Immature natural killer cell (primary cell): ENCODE measurements around the gene TEX11. TPM values are rescaled to one million over a fixed set of nuclear protein-coding genes. Genes with fewer than 3 reads are reported as not detected.
"Not testable (repeated sequence)": the region's sequence is repeated elsewhere in the genome, so short reads cannot be mapped to it uniquely, and the experiment has no call there.

Experiments
- DNase-seq, 3 donors: peaks; one replicate each; pipeline ENCODE4 v3.0.0; 2022; ENCODE audit warnings: mixed read lengths in 1 of 3
- H3K27ac Mint-ChIP-seq, 6 donors: one replicate each; pipeline ENCODE4 v1.8.0; 2020; ENCODE audit warnings: mixed read lengths in 6 of 6, mild to moderate bottlenecking in 5 of 6, inconsistent platforms in 4 of 6, moderate library complexity in 3 of 6
- H3K27me3 Mint-ChIP-seq, 3 donors: one replicate each; pipeline ENCODE4 v1.8.0; 2020 to 2021; ENCODE audit warnings: low read depth in 3 of 3, mild to moderate bottlenecking in 3 of 3, mixed read lengths in 3 of 3, moderate library complexity in 3 of 3, inconsistent platforms in 1 of 3
- H3K36me3 Mint-ChIP-seq, 3 donors: one replicate each; pipeline ENCODE4 v1.8.0; 2020; ENCODE audit warnings: mixed read lengths in 3 of 3, inconsistent platforms in 2 of 3, mild to moderate bottlenecking in 2 of 3
- H3K4me1 Mint-ChIP-seq, 2 donors: one replicate each; pipeline ENCODE4 v1.8.0; 2020; ENCODE audit warnings: inconsistent platforms in 2 of 2, mild to moderate bottlenecking in 2 of 2, mixed read lengths in 2 of 2, moderate library complexity in 1 of 2
- H3K4me3 Mint-ChIP-seq, 5 donors: one replicate each; pipeline ENCODE4 v1.8.0; 2020; ENCODE audit warnings: mild to moderate bottlenecking in 5 of 5, mixed read lengths in 5 of 5, inconsistent platforms in 3 of 5, moderate library complexity in 3 of 5
- H3K9me3 Mint-ChIP-seq, 6 donors: one replicate each; pipeline ENCODE4 v1.8.0; 2020; ENCODE audit warnings: mild to moderate bottlenecking in 6 of 6, mixed read lengths in 6 of 6, inconsistent platforms in 4 of 6, moderate library complexity in 3 of 6
- polyA plus RNA-seq, 3 donors: library from polyadenylated mRNA; unstranded; fragments of 300-500 nt; fragmentation: Illumina TruSeq; gene quantifications; one replicate each; pipeline ENCODE4 v1.2.3, GENCODE V29; 2021

The TEX11 gene
- polyA plus RNA-seq, 3 donors from 2014 or later = not detected

DNA sequence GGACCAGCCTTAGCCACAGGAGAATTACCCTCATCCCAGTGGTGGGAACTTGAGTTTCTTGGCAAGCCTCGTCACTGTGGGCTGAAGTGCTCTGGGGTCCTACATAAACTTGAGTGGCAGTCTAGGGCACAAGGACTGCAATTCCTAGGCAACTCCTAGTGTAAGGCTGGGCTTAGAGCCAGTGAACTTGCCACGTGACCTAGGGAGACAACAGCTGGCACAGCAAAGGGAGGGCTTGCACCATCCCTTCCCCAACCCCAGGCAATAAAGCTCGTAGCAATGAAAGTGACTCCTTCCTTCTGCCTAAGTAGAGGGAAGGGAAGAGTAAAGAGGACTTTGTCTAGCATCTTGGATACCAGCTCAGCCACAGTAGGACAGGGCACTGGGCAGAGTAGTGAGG lies 81.8 kb downstream of the TEX11 start:
- Mint-ChIP-seq H3K4me3 (no peak overlapping the region), H3K27ac (no peak overlapping the region)

DNA sequence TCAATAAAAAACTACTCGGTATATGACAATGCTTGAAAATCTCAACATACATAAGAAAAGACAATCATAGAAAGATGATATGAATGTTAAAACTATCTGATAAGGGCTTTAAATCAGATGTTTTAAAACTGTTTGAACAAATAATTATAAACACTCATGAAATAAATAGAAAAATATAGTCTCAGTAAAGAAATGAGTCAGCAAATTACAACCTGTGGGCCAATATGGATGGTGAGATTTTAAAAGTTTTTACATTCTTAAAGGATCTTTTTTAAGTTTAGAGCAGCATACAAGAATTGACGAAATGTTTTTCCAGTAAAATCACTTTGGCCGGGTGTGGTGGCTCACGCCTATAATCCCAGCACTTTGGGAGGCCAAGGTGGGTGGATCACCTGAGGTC lies 83.1 kb downstream of the TEX11 start:
- no peak overlapping the region for H3K27ac Mint-ChIP-seq
- no peaks in the 10 kb centered on the region for H3K36me3 Mint-ChIP-seq
- no peaks in the 10 kb centered on the region for H3K4me1 Mint-ChIP-seq
- H3K4me3 Mint-ChIP-seq = no peak overlapping the region
- no peaks in the 10 kb centered on the region for H3K9me3 Mint-ChIP-seq
- DNase-seq = no peak
- H3K27me3 Mint-ChIP-seq = peaks cover 8 to 25% (median 10%) of the 10 kb centered on the region in 3 donors

More for the DNA sequence above, 81.8 kb downstream of the TEX11 start:
- H3K36me3 Mint-ChIP-seq = no peaks in the 10 kb centered on the region
- H3K27me3 Mint-ChIP-seq = peaks cover 6 to 33% (median 6%) of the 10 kb centered on the region in 3 donors
- DNase-seq = no peak
- no peaks in the 10 kb centered on the region for H3K9me3 Mint-ChIP-seq
- no peaks in the 10 kb centered on the region for H3K4me1 Mint-ChIP-seq

DNA sequence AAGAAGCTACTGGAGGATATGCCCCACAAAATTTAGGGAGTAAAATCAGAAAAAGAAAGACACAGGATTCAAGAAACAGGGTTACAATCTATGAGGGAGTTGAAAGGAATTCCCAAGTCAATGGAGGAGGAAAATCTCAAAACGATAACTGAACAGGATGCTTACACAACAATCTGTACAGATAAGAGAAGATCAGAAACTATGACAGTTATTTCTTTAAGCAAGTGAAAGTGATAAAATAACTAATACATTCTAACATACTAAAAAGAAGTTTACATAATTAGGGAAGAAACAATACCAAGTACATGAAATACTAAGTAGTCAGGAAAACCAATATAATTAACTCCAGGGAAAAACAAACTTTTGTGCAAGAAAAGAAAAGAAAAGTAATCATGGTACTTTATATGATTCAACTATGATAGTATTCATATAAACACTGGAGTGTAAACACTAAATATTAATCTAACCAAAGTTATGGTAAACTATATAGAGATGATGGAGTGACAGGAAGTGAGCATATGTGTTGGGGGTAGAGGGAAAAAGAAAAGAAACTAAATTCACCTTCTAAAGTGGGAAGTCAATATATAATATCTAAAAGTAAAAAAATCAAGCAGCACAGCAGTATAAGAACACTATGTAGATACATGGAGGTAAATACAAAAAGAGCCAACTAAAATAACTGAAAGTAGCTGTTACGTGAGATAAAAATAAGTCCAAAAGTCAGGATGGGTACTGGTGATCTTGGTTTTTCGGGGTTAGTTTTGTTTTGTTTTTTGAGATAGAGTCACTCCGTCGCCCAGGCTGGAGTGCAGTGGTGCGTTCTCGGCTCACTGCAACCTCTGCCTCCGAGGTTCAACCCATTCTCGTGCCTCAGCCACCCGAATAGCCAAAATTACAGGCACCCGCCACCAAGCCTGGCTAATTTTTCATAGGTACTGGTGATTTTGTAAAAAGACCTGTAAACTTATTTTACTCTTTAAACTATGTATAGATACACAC lies 99.3 kb downstream of the TEX11 start:
- Mint-ChIP-seq H3K4me3 (no peak overlapping the region), H3K4me1 (no peaks in the 10 kb centered on the region), H3K27ac (no peak overlapping the region), H3K9me3 (peaks cover 0 to 3% (median 0%) of the 10 kb centered on the region in 6 donors), H3K36me3 (no peaks in the 10 kb centered on the region), H3K27me3 (peaks cover 3 to 8% (median 6%) of the 10 kb centered on the region in 3 donors)
- DNase-seq = no peak

DNA sequence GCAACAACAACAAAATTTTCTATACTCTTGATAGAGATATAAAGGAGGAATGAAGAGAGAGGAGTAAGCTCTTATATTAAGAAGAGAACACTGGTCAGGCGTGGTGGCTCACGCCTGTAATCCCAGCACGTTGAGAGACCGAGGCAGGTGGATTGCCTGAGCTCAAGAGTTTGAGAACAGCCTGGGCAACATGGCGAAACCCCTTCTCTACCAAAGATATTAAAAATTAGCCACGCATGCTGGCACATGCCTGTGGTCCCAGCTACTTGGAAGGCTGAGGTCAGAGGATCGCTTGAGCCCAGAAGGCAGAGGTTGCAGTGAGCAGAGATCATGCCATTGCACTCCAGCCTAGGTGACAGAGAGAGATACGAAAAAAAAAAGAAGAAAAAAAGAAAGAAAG lies 102.4 kb downstream of the TEX11 start:
- peaks cover 3 to 12% (median 8%) of the 10 kb centered on the region in 3 donors for H3K27me3 Mint-ChIP-seq
- H3K4me3 Mint-ChIP-seq = no peak overlapping the region
- no peaks in the 10 kb centered on the region for H3K36me3 Mint-ChIP-seq
- no peak overlapping the region for H3K27ac Mint-ChIP-seq
- peaks cover 0 to 2% (median 0%) of the 10 kb centered on the region in 6 donors for H3K9me3 Mint-ChIP-seq
- H3K4me1 Mint-ChIP-seq = no peaks in the 10 kb centered on the region
- DNase-seq = no peak

DNA sequence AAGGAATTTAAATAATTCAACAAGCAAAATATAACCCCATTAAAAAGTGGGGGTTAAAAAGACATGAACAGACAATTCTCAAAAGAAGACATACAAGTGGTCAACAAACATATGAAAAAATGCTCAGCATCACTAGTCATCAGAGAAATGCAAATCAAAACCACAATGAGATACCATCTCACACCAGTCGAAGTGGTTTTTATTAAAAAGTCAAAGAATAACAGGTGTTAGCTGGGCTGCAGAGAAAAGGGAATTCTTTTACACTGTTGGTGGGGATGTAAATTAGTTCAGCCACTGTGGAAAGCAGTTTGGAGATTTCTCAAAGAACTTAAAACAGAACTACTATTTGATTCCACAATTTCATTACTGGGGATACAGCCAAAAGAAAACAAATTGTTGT lies 111.8 kb downstream of the TEX11 start:
- H3K36me3 Mint-ChIP-seq, H3K4me1 Mint-ChIP-seq, DNase-seq, H3K9me3 Mint-ChIP-seq, H3K4me3 Mint-ChIP-seq, H3K27ac Mint-ChIP-seq: not testable (repeated sequence)
- H3K27me3 Mint-ChIP-seq = peaks cover 1 to 11% (median 8%) of the 10 kb centered on the region in 3 donors

DNA sequence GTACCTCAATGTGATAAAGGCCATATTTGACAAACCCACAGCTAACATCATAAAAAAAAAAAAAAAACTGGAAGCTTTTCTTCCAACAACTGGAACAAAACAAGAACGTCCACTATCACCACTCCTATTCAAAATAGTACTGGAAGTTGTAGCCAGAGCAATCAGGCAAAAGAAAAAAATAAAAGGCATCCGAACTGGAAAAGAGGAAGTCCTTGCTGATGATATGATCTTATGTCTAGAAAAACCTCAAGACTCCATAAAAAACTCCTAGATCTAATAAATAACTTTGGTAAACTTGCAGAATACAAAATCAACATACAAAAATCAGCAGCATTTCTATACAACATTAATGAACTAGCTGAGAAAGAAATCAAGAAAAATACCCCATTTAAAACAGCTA lies 134.3 kb downstream of the TEX11 start:
- Mint-ChIP-seq H3K9me3 (no peaks in the 10 kb centered on the region), H3K36me3 (no peaks in the 10 kb centered on the region), H3K4me3 (no peak overlapping the region), H3K4me1 (no peaks in the 10 kb centered on the region), H3K27me3 (peaks cover 0 to 18% (median 7%) of the 10 kb centered on the region in 3 donors), H3K27ac (no peak overlapping the region)
- DNase-seq = no peak

DNA sequence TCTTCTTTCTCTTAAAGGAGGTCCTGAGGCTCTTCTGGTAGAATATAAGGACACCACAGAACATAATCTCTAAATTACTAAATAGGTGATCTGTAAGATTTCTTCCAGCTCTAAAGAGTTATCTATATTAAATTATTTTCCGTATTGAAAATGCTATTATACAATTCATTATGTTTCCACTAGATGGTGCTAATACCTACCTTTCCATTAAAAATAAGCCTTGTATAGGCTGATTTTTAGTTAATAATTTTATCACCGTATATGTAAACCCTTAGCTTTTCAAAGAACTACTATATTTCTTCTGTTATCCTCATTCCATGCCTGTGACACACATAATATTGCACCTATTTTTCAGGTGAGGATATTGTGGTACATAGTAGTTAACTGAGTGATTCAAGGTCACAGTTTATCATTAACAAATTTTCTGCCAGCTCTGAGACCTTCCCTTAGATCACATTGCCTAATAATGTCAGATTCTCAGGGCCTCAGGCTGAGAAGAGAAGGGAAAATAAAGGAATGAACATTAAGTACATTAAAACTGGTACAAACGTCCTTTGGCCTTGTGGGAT lies 138.8 kb downstream of the TEX11 start:
- H3K27ac Mint-ChIP-seq = no peak overlapping the region
- H3K4me3 Mint-ChIP-seq = no peak overlapping the region
- no peaks in the 10 kb centered on the region for H3K9me3 Mint-ChIP-seq
- peaks cover 0 to 14% (median 7%) of the 10 kb centered on the region in 3 donors for H3K27me3 Mint-ChIP-seq
- peak in 2 of 3 donors; percentile 5 to 12 for DNase-seq
- H3K4me1 Mint-ChIP-seq = no peaks in the 10 kb centered on the region
- H3K36me3 Mint-ChIP-seq = no peaks in the 10 kb centered on the region

DNA sequence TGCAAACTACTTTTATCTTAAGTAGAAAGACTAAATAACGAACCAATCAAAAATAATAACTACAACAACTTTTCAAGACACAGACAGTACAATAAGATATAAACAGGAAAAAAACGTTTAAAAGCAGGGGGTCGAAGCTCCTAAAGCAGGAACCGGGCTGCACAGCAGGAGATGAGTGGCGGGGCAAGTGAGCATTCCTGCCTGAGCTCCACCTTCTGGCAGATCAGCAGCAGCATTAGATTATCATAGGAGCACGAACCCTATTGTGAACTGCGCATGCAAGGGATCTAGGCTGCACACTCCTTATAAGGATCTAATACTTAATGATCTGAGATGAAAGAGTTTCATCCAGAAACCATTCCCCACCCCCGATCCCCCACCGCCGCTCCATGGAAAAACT lies 146.2 kb downstream of the TEX11 start:
- H3K27ac Mint-ChIP-seq = no peak overlapping the region
- H3K4me1 Mint-ChIP-seq = no peaks in the 10 kb centered on the region
- DNase-seq = no peak
- H3K36me3 Mint-ChIP-seq = no peaks in the 10 kb centered on the region
- no peaks in the 10 kb centered on the region for H3K9me3 Mint-ChIP-seq
- no peak overlapping the region for H3K4me3 Mint-ChIP-seq
- H3K27me3 Mint-ChIP-seq = peaks cover 6 to 24% (median 10%) of the 10 kb centered on the region in 3 donors

DNA sequence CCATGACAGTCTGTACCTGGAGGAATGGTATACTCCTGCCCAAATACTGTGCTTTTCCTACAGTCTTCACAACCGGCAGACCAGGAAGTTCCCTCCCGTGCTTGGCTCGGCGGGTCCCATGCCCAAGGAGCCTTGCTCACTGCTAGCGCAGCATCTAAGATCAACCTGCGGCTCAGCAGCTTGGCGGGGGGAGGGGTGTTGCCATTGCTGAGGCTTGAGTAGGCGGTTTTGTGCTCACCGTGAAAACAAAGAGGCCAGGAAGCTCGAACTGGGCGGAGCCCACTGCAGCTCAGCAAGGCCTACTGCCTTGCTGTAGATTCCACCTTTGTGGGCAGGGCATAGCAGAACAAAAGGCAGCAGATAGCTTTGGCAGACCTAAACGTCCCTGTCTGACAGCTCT lies 152.7 kb downstream of the TEX11 start:
- H3K9me3 Mint-ChIP-seq = no peaks in the 10 kb centered on the region
- H3K4me1 Mint-ChIP-seq = no peaks in the 10 kb centered on the region
- H3K27ac Mint-ChIP-seq = no peak overlapping the region
- no peak overlapping the region for H3K4me3 Mint-ChIP-seq
- peak in 1 of 3 donors; percentile 4 for DNase-seq
- peaks cover 7 to 34% (median 12%) of the 10 kb centered on the region in 3 donors for H3K27me3 Mint-ChIP-seq
- H3K36me3 Mint-ChIP-seq = no peaks in the 10 kb centered on the region

DNA sequence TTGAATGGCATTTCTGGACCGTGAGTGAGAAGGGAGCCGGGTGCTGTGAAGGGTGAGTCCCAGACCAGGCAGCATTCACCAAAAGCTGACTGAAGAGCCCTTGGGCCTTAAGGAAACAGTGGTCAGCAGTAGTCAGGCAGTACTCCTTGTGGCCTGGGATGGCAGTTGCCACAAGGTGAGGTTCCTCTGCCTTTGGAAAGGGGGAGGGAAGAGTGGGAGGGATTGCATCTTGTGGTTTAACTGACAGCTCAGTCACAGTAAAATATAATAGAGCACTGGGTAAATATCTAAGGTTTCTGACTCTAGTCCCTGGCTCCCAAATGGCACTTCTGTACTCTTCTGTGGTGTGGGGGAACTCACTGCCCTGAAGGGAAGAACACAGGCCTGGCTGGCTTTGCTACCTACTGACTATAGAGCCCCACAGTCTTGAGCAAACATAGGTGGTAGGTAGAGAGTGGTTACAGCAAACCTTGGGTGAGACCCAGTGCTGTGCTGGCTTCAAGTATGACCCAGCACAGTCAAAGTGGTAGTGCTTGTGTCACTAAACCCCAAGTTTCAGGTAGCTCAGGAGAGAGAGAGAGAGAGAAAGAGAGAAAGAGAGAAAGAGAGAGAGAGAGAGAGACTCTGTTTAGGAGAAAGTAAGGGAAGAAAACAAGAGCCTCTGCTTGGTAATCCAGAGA lies 154.2 kb downstream of the TEX11 start:
- Mint-ChIP-seq H3K36me3 (no peaks in the 10 kb centered on the region), H3K4me3 (no peak overlapping the region), H3K4me1 (no peaks in the 10 kb centered on the region), H3K27ac (no peak overlapping the region), H3K9me3 (no peaks in the 10 kb centered on the region), H3K27me3 (peaks cover 5 to 23% (median 10%) of the 10 kb centered on the region in 3 donors)
- no peak for DNase-seq

DNA sequence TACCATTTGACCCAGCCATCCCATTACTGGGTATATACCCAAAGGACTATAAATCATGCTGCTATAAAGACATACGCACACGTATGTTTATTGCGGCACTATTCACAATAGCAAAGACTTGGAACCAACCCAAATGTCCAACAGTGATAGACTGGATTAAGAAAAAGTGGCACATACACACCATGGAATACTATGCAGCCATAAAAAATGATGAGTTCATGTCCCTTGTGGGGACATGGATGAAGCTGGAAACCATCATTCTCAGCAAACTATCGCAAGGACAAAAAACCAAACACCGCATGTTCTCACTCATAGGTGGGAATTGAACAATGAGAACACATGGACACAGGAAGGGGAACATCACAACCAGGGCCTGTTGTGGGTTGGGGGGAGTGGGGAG lies 174.7 kb downstream of the TEX11 start:
- H3K4me3 Mint-ChIP-seq, H3K36me3 Mint-ChIP-seq, H3K27ac Mint-ChIP-seq, DNase-seq, H3K9me3 Mint-ChIP-seq, H3K4me1 Mint-ChIP-seq: not testable (repeated sequence)
- peaks cover 2 to 25% (median 3%) of the 10 kb centered on the region in 3 donors for H3K27me3 Mint-ChIP-seq

DNA sequence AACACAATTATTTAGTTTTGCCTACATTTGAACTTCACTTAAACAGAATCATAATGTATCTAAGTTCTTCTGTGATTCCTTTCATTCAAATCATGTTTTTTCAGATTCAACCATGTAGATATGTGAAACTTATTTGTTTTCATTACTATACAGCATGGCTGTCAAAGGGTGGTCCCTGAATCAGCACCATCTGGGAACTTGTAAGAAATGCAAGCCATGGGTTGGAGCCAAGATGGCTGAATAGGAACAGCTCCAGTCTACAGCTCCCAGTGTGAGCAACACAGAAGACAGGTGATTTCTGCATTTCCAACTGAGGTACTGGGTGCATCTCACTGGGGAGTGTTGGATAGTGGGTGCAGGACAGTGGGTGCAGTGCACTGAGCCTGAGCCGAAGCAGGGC lies 180.6 kb downstream of the TEX11 start:
- not testable (repeated sequence) for H3K27ac Mint-ChIP-seq, H3K36me3 Mint-ChIP-seq, H3K9me3 Mint-ChIP-seq, DNase-seq, H3K4me1 Mint-ChIP-seq, H3K4me3 Mint-ChIP-seq
- peaks cover 0 to 10% (median 0%) of the 10 kb centered on the region in 3 donors for H3K27me3 Mint-ChIP-seq

DNA sequence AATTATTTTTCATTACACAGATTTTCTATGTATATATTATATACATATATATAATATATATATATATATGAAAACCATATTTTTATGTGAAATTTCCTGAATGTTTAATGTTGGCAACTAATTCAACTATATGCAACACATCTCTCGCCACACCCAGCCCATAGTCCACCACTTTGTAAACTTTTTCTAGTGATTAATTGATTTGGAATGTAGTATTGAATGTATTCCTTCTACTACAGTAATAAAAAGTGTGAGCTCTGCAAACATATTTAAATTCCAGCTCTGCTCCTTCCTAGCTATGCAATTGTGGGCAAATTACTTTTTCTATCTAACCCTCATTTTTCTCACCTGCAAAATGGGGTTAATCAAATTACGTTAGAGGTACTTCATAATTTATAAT lies 187.8 kb downstream of the TEX11 start:
- no peaks in the 10 kb centered on the region for H3K9me3 Mint-ChIP-seq
- H3K4me1 Mint-ChIP-seq = no peaks in the 10 kb centered on the region
- DNase-seq = no peak
- peaks cover 0 to 14% (median 2%) of the 10 kb centered on the region in 3 donors for H3K27me3 Mint-ChIP-seq
- no peak overlapping the region for H3K4me3 Mint-ChIP-seq
- H3K27ac Mint-ChIP-seq = no peak overlapping the region
- no peaks in the 10 kb centered on the region for H3K36me3 Mint-ChIP-seq

DNA sequence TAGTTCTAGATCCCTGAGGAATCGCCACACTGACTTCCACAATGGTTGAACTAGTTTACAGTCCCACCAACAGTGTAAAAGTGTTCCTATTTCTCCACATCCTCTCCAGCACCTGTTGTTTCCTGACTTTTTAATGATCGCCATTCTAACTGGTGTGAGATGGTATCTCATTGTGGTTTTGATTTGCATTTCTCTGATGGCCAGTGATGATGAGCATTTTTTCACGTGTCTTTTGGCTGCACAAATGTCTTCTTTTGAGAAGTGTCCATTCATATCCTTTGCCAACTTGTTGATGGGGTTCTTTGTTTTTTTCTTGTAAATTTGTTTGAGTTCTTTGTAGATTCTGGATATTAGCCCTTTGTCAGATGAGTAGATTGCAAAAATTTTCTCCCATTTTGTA lies 197.2 kb downstream of the TEX11 start:
- not testable (repeated sequence) for H3K9me3 Mint-ChIP-seq, DNase-seq, H3K4me3 Mint-ChIP-seq, H3K4me1 Mint-ChIP-seq, H3K27ac Mint-ChIP-seq, H3K36me3 Mint-ChIP-seq, H3K27me3 Mint-ChIP-seq
